ENCODE data around the gene SYNRG.
A peak's percentile ranks its signal among the peaks of the same experiment; 100 is the strongest.
"Not testable (repeated sequence)": the region's sequence is repeated elsewhere in the genome, so short reads cannot be mapped to it uniquely, and the experiment has no call there.

The SYNRG gene, protein sequence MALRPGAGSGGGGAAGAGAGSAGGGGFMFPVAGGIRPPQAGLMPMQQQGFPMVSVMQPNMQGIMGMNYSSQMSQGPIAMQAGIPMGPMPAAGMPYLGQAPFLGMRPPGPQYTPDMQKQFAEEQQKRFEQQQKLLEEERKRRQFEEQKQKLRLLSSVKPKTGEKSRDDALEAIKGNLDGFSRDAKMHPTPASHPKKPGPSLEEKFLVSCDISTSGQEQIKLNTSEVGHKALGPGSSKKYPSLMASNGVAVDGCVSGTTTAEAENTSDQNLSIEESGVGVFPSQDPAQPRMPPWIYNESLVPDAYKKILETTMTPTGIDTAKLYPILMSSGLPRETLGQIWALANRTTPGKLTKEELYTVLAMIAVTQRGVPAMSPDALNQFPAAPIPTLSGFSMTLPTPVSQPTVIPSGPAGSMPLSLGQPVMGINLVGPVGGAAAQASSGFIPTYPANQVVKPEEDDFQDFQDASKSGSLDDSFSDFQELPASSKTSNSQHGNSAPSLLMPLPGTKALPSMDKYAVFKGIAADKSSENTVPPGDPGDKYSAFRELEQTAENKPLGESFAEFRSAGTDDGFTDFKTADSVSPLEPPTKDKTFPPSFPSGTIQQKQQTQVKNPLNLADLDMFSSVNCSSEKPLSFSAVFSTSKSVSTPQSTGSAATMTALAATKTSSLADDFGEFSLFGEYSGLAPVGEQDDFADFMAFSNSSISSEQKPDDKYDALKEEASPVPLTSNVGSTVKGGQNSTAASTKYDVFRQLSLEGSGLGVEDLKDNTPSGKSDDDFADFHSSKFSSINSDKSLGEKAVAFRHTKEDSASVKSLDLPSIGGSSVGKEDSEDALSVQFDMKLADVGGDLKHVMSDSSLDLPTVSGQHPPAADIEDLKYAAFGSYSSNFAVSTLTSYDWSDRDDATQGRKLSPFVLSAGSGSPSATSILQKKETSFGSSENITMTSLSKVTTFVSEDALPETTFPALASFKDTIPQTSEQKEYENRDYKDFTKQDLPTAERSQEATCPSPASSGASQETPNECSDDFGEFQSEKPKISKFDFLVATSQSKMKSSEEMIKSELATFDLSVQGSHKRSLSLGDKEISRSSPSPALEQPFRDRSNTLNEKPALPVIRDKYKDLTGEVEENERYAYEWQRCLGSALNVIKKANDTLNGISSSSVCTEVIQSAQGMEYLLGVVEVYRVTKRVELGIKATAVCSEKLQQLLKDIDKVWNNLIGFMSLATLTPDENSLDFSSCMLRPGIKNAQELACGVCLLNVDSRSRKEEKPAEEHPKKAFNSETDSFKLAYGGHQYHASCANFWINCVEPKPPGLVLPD (N-terminal part only)

DNA sequence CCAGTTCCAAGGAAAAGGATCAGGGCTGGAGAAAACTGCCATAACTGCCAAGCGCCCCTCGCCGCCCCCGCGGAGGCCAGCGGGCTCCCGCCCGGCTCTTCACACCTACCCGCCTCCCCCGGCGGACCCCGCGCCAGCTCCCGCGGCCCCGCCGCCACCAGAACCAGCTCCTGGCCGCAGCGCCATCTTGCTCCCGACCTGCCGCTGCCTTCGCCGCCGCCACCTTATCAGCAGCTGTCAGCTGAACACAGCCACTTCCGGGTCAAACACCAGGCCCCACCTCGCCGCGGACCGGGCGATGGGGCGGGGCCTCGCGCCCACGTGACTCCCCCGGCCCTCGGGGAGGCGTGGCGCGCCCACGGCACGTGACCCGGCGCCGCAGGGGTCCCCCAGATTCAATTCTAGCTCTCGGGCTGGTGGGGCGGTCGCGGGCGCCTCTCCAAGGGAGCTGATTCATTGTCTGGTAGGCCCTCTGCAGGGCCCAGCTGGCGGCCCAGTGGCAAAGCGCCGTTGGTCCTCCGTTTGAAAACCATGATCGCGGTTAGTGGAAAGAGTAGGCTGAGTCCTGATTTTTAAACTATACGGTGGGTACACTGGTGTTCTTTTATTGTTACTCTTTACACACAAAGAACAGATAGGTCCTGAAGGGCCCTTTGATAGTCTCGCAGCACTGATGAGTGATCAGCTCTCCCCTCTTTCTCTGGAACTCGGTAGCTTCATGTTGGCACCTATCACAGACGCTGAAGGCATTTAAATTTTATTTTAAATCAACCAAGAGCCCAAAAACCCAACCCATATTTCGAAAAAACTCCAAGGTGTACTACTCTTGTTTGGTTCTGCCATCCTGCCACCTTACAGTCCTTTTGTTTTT, at the start of gene SYNRG:
SYNRG (minus strand) TSS at position 249 of the 871 bp plus-strand sequence; CDS start at position 186, 63 bp downstream.
- DNase-seq (ENCODE audit: low spot score), result peak; percentile 97

DNA sequence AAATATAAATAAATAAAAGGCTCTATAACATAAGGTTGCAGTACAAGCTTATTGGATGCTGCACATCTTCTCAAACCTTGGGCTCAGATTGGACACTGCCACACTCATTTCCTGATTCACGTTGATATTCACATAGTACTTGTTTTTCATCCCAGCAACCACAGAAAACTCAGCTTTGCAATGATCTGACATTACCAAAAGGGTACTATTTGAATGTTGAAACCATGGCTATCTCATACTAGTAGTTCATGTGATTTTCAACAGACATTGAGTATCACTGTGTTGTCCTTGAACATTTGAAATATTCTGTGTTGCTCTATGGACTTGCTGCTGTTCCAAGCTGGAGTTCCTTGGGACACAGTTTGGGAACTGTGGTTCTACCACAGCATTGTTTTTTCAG, 48.0 kb upstream of the SYNRG start:
- no peak for DNase-seq (ENCODE audit: low spot score)

DNA sequence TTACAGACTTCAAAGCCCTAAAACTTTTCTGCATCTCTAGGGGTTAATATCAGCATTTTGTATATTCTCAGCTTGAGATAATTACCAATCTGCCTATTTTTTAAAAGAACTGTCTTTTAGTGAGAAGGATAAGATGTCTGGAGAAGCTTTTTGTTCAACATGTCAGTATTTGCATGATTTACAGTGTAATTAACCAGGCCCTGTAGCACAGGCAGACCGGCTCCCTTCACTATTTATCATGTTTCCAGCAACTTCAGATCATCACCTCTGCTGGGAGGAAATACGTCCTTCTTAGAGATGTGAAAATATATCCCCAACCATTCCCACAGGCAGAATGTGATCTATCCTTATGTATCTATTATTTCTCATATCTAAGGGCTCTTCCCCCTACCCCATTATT, 42.6 kb upstream of the SYNRG start:
- DNase-seq (ENCODE audit: low spot score), result no peak

DNA sequence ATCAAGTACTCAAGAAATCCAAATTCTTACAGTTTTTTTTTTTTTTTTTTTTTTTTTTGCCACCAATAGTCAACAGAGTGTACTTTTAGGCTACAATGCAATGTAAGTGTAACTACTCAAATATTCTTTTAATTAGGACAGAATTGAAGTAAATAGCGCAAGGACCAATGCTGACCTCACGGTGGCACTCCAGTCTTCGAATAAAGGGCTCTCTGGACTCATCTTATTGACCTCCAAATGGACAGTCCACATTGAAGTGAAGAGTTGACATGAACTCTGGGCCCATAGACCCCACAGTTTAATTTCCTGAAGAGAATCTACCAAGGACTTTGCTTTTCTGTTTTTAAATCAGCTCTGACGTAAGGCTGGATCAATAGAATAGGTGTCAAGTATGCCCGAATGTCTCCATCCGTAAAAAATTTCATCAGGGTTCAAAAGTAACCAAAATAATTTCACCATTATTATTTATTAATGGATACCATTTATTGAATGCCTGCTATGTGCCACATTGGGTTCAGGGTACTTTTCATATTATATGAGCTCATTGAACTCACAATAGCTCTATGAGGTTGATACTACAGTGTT, 41.3 kb upstream of the SYNRG start:
- peak; percentile 70 for DNase-seq (ENCODE audit: low spot score)

DNA sequence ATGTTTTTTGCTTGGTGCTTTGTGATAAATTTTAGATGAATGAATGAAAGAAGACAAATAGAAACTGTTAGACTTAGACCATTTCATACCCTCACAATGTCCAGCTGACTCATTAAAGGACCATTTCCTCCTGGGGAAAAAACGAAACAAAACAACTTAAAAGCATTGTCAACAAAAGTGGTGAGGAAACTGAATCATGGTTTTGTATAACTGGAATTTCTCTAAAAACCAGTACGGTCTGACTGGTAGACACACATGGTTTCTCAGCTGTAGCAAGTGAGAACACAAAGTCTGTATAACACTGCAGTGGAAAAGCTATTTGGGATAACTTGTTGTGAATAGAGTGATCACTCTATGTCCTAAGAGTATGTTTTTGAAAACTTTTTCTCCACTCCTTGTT, 39.3 kb upstream of the SYNRG start:
- peak; percentile 90 for DNase-seq (ENCODE audit: low spot score)

DNA sequence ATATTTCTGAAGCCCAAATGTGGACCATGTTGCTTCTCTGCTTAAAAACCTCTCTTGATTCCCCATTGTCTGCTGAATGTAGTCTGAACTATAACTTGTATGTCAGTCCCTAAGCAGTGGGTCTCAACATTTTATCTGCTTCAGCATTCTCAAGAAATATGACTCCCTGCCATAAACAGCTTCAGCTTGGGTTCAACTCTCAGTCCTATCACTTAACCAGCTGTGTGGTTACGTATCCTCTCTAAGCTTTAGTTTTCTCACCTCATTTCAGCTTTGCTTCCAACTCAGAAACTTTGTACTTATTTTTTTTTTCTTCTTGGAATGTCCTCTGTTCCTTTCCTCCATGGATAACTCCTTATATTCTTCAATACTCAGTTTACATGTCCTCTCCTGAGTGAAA, 38.6 kb upstream of the SYNRG start:
- DNase-seq (ENCODE audit: low spot score), result no peak

DNA sequence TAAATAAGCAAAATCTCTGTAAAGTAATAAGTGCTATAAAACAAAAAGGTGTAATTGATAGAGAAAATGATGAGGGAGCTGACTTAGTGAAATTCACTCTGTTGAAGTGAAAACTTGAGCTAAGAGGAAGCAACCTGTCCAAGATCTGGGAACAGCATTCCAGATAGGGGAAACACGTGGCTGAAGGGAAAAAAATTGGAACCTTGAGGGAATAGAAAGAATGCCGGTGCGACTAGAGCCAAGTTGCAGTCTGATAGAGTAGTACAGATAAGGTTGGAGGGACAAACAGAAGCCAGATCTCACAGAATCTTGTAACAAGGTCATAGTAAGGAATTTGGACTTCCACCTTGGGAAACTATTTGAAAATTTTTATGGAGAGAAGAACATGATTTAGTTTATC, 34.7 kb upstream of the SYNRG start:
- DNase-seq (ENCODE audit: low spot score), result peak; percentile 48

DNA sequence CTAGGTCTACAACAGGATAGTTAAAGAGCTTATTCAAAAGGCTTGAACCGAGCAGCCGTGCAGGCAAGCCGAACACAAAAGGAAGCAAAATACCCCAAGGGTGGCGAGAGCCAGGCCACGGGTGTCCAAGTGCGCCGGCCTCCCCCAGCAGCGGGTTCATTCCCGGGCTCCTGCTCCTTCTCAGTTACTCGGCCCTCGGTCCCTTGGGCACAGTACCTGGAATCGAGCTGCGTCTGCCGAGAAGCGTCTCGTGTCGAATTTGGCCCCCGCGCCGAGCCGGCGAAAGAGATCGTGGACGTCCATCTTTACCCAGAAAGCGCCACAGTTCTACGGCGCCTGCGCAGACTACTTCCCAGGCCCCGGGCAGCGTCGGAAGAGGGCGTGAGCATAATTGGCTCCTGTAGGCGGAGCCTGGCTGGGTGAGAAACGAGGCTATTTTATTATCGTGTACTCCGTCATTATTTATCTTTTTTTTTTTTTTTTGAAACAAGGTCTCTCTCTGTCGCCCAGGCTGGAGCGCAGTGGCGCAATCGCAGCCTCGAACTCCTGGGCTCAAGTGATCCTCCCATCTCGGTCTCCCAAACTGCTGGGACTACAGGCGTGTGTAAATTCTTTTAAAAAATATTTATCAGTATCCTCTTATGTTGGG, 34.0 kb upstream of the SYNRG start, which contains the start of gene DDX52:
DDX52 (minus strand) TSS at position 329 of the 649 bp plus-strand sequence; CDS start at position 303, 26 bp downstream.
- peak; percentile 94 for DNase-seq (ENCODE audit: low spot score)

DNA sequence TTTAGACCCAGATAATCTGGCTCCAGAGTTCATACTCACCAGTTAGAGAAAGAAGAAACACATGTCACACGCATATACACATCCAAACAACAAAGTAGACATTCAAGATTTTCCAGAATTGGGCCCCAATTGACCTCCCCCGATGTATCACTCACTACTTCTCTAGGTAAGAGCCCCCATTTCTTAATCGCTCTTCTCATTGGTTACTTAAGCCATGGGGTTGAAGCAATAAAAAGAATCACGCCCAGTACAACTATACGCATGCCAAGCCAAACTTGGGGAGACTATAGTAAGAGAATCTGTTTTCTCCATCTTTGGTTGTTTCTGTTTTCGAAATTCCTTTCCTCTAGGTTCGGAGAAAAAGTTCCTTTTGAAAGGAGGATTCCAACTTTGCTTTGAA, 33.5 kb upstream of the SYNRG start:
- peak; percentile 18 for DNase-seq (ENCODE audit: low spot score)

DNA sequence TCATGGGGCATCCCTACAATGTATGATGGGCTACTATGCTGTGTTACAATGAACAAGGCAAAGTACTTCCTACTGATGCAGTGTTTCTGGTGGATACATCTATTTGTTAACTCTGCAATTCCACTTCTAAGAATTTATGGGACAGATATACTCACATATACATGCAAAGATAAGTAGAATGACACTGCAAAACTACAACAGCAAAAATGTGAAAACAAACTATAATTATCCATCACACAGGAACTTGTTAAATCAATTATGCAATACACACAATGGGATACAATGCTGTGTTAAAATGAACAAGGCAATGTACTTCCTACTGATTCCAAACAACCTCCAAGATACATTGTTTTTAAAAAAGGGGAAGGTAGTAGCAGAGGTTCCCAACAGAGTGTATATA, 30.8 kb upstream of the SYNRG start:
- DNase-seq (ENCODE audit: low spot score), result no peak

DNA sequence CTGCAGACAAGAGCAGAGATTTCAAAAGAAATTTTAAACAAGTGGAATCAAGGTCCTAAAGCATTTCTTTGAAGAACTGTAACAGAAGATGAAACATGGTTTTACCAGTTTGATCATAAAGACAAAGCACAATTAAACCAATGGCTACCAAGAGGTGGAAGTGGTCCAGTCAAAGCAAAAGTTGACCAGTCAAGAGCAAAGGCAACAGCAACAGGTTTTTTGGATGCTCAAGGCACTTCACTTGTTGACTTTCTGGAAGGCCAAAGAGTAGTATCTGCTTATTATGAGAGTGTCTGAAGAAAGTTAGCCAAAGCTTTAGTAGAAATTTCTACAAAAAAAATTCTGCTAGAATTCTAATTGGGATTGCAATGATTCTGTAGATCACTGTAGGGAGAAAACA, 28.7 kb upstream of the SYNRG start:
- no peak for DNase-seq (ENCODE audit: low spot score)

DNA sequence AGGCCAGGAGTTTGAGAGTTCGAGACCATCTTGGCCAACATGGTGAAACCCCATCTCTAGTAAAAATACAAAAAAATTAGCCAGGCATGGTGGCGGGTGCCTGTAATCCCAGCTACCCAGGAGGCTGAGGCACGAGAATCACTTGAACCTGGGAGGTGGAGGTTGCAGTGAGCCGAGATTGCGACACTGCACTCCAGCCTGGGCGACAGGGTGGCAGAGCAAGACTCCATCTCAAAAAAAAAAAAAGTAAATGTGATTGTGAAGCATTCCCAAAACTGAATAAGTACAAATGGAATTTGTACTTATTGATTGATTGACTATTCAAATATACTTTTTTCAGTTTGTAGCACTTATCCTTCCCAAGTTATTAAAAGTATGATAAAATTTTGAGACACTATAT, 7.2 kb upstream of the SYNRG start:
- DNase-seq (ENCODE audit: low spot score), result not testable (repeated sequence)

DNA sequence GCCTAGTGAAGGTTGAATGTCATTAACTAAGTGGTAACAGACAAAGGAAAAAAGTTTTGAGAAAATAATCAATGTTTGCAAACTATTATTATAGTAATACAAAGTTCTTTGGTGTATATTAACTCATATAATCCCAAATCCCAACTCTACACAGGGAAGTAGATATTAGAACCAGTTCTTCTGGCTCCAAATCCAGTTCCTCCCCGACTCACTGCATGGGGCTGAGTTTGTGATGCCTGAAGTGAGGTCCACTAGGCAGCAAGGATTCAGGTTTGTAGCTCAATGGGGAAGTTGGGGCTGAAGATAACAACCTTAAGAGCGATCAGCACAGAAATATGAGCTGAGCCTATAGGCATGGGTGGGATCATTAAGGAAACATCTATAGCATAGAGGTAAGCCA, 5.6 kb upstream of the SYNRG start:
- DNase-seq (ENCODE audit: low spot score), result peak; percentile 27

DNA sequence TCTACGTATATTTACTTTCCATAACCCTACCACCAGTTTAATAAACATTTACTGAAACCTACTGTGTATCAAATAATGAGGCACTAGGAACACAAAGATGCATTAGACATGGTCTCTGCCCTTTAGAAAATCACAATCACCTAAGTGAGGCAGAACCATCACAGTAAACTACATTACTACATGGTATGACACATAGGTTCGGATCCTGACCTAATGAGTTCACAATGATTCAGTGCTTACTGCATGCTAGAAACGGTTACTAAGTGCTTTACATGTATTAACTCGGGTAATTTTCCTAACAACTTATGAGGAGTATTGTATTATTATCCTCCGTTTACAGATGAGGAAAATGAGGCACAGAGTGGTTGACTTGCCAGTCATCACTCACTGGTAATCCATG, 5.2 kb upstream of the SYNRG start:
- peak; percentile 90 for DNase-seq (ENCODE audit: low spot score)

DNA sequence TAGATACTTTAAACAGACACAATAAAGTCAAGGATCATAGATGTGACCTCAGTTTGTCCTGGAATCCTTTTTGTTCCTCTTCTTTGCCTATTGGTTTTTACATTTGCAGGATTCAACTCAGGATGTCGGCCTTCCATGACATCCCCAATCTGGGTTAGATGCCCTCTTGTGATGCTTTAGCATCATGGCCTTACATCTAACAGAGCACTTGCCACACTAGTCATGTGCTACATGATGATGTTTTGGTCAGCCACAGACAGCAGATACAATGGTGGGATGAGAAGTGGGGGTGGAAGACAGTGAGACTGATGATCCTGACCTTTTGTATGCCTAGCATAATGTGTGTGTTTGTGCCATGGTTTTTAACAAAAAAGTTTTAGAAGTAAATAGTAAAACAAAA, 1.8 kb upstream of the SYNRG start:
- no peak for DNase-seq (ENCODE audit: low spot score)

DNA sequence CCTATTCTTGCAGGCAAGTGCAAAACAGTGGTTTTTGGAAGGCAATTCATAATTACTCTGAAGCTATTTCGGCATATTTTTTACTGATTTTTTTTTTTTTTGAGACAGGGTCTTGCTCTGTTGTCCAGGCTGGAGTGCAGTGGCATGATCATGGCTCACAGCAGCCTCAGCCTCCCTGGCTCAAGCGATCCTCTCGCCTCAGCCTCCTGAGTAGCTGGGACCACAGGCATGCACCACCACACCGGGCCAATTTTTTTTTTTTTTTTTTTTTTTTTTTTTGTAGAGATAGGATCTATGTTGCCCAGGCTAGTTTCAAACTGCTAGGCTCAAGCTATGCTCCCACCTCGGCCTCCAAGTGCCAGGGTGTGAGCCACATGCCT, 813 bp upstream of the SYNRG start:
- not testable (repeated sequence) for DNase-seq (ENCODE audit: low spot score)

DNA sequence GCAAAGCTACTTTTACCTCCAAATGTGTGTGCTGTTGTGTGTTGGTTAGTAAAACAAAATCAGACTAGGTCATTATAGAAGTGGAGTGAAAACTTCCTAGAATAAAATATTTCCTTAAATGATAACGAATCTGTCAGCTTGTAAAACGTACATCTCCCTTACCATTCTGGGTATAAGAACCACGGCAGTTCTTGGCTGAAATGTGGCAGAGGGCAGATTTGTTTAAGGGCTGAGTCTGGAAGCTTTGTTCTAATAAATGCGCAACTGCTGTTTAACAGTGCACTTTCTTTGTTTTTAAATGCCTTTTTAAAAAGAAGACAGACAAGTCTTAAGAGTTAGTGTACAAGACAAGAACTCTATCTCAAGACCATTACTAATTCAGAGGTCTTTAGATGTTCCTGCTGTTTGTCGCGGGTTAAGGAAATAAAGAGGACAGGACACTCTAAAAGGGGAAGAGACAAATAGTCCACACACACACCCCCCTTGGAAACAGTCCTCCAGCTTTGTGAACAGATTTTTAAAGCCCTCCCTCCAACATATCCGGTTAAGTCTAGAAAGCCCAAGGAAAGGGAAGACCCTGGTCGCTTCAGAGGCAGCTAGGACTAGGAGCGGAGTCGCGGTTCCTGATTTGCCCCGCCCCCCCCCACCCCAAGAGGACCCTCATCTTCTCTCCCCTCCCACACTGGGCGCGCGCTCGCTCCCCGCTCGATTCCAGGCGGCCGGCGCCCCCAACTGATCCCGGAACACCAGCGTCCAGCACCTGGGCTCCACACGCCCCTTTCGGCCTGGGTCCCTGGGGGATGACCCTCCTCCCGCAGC, 658 bp downstream of the SYNRG start:
- peak; percentile 57 for DNase-seq (ENCODE audit: low spot score)

DNA sequence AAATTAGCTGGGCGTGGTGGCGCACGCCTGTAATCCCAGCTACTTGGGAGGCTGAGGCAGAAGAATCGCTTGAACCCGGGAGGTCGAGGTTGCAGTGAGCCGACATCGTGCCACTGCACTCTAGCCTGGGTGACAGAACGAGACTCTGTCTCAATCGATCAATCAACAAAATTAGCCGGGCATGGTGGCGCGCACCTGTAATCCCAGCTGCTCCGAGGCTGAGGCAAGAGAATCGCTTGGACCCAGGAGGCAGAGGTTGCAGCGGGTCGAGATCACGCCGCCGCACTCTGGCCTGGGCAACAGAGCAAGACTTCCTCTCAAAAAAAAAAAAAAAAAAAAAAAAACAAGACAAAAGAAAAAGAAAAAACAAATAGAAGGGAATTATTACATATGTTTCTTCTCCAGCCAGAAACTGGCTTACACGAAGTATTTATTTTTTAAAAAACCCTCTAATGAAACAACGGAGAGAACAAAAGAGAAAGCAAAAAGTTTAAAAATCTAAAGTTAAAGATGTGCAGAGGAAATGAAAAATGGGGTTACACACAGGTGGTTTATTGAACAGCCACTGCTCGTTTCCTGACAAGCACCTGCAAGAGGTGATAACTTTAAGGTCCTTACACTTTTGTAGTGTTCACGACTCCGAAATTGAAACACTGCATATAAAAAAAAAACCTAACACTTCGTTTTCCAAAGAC, 1.4 kb downstream of the SYNRG start:
- peak; percentile 23 for DNase-seq (ENCODE audit: low spot score)
